22Rv1 (cell line): ENCODE data around the gene DNAJC18.

Experiments
- H3K27ac ChIP-seq: fragments of 450-650 bp; 2 replicates; pipeline ENCODE4 v1.5.1; 2017
- ZFX ChIP-seq: fragments of 450-650 bp; IDR thresholded peaks from 2 replicates; pipeline ENCODE4 v1.6.1; 2017; ENCODE audit warnings: antibody characterized with exemption, borderline replicate concordance
- TF ChIP-seq, protein P1 (sequence below): fragments of 450-650 bp; IDR thresholded peaks from 2 replicates; pipeline ENCODE4 v1.5.1; 2017; ENCODE audit warnings: mild to moderate bottlenecking

DNAJC18 gene

DNA sequence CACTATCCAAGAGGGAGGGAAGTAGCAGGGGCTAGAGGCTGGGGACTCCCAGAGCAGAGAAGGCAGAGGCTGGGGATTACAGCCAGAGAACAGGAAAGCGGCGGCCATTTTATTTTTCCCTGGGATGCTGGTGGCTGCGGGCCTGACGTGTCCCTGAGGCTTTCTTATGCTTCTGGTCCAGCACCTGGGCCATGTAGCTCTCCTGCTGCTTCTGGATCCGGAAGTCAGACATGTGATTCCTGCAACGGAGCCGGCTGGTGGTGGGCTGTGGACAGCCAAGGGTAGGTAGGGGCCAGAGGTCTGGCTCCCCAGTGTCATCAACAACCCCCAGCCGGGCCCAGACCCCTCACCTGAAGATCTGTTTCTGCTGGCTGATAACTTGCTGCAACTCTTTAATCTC, 42.6 kb downstream of the DNAJC18 start:
- no peak for TF ChIP-seq ZFX
- TF ChIP-seq, protein P1, sequence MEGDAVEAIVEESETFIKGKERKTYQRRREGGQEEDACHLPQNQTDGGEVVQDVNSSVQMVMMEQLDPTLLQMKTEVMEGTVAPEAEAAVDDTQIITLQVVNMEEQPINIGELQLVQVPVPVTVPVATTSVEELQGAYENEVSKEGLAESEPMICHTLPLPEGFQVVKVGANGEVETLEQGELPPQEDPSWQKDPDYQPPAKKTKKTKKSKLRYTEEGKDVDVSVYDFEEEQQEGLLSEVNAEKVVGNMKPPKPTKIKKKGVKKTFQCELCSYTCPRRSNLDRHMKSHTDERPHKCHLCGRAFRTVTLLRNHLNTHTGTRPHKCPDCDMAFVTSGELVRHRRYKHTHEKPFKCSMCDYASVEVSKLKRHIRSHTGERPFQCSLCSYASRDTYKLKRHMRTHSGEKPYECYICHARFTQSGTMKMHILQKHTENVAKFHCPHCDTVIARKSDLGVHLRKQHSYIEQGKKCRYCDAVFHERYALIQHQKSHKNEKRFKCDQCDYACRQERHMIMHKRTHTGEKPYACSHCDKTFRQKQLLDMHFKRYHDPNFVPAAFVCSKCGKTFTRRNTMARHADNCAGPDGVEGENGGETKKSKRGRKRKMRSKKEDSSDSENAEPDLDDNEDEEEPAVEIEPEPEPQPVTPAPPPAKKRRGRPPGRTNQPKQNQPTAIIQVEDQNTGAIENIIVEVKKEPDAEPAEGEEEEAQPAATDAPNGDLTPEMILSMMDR, result no peak
- H3K27ac ChIP-seq, result no peak overlapping the region

DNA sequence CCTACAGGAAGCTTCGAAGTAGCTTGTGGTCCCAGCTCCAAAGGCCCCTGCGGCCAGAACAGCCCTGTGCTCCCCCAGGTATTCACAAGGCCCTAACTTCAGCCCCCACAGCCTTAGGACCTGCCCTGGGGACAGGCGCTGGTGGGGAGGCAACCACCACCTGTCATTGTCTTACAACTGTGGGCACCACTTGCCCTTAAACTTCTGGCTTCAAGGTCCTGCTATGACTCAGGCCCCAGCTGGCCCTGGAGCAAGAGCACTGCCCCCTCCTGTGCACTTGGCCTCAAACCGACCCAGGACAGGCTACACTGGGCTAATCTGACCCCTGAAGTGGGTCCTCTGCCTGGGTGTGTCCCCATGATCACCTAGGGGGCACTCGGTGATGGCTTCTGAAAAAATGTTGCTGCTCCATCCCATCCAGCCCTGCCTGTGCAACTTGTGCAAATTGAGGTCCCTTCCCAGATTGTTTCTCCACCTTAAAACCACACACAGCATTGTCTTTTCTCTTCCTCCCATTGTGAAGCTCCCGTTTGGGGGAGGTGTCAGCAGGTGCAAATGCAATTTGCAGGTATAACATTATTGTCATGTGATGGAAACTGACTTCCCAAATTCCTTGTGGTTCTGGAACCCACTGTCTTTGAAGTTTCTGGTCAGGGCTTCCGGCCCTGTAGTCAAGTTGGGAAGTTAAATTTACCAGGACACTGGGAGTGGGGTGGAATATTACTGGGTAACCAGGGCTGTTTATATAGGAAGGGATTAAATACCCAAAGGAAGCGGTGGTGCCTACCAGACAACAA, 43.3 kb downstream of the DNAJC18 start:
- no peak overlapping the region for H3K27ac ChIP-seq
- TF ChIP-seq ZFX, result no peak
- TF ChIP-seq, protein P1, result no peak

DNA sequence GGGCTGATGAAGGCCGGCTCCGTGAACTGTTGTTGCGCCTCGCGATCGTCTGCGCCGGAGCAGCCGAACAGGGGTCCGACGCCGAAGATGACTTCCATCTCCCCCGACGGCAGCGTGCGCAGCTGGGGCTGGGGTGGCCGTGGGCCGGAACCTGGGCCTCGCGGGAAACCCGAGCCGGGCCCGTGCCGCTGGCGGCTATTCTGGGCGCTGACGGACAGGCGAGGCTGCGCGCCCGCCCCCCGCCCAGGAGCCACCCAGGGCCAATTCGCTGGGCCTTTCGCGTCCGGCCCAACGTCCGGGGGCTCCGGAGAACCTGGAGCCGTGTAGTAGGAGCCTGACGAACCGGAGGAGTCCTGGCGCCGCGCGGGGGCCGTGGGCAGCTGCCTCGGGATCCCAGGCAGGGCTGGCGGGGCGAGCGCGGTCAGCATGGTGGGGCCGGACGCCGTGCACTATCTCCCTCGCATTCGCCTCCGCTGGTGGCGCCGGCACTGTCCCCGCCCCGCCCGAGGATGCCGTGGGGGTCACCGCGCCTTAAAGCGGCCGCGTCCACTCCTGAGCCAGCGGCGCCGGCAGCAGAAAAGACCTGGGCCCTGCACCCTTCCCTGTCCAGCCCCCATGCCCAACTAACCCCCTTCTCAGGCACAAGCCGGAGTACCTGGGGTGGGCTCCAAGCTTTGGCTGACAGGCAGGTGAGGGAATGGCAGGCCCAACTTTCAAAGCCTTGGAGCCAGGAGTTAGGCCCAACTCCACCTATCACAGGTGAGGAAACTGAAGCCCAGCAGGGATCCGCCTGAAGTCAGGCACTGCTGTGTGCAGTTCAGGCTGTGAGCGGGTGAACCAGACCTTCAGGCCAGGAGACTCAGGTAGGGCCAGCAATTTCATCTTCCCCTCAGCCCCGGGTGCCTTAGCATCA, 44.4 kb downstream of the DNAJC18 start, which contains the start of gene PROB1:
PROB1 (minus strand) TSS at position 451 of the 913 bp plus-strand sequence; CDS start at position 428, 23 bp downstream.
- H3K27ac ChIP-seq, result no peak within 1 kb of the TSS
- no peak for TF ChIP-seq ZFX

DNA sequence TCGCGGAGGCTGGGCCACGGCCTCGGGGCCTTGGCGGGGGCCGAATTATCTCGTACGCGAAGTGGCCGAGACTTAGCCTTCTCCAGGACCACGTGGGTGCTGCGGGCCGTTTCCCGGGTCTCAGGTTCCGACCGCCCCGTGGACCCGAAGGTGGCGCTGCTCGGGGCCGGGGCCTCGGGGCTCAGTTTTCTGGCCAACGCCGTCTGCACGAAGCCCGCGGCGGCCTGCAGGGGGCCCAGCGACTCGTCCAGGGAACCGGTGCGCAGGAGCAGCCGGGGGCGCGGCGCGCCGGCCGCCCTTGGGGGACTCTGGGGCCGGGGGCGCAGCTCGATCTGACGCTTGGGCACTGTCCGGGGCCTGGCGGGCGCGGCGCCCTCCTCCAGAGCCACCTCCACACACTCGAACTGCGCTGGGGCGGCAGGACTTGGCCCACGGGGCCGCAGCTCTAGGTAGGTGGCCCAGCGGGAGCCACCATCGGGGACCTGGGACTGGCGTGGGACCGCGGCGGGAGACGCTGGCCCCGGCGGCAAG, 45.1 kb downstream of the DNAJC18 start:
- TF ChIP-seq ZFX, result no peak
- TF ChIP-seq, protein P1, result no peak
- no peak overlapping the region for H3K27ac ChIP-seq

DNA sequence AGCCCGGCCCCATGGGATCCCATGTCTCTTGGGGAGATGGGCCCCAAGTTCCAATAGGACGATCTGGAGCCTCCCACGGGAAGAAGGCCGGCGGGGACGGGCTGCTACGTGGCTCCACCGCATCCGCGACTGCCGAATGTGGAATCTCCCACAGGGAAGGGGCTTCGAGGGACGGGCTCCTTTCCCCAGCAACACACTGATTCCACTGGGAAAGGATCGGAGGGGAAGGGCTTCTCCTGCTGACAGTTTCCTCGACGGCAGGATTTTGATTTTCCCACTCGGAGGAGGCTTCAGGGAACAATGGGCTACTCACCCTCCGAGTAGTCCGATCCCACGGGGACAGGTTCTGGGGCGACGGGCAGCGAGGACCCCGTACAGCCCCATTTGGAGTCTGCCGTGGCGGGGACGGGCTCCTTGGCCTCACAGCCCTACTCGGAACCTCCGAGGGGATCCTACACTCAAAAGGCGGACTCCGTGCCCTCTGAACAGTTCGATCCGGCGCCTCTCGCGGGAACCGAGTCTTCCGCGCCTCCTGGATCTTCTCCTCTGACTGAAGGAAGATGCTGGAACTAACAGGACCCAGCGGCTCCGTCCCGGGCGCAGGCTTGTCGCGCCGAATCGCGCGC, 45.7 kb downstream of the DNAJC18 start:
- H3K27ac ChIP-seq, result no peak overlapping the region
- TF ChIP-seq ZFX, result no peak
- TF ChIP-seq, protein P1, result no peak

DNA sequence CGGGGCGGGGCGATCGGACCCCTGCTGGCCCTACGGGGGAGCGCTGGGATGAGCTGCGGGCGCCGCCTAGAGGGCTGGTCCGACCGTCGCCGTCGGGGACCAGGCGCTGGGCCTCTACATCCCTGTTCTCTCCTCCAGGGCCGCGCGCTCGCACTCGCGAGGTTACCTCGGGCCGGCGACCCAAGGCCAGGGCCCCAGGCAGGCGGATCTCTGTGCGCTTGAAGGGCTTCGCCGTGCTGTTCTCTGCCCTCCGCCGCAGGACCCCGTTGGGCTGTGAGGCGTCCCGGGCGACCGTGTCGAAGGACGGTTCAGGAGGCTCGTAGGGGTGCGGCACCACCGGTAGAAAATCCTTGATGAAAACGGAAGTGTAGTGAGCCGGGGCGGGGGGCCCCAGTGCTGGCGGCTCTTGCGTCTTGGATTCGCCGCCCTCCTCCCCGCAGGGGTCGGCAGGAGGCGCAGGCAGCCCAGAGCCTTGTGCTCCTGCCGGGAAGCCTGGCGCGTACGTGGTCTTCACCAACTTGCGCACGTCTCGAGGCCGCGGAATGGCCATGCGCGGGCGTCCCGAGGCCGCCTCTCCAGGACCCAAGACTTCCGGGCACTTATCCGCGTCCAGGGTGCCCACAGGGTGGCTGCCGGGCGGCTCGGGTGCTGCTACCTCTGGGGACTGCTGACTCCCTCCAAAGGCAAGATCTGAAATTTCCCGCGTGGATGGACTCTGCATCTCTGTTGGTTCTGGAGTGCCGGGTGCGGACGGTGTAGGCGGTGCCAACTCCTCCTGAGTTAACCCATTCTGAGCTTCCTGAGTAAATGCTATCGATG, 46.4 kb downstream of the DNAJC18 start:
- no peak overlapping the region for H3K27ac ChIP-seq
- TF ChIP-seq, protein P1, result no peak
- no peak for TF ChIP-seq ZFX
